ENCODE results near the gene EIF4EBP3.
A peak's percentile ranks its signal among the peaks of the same experiment; 100 is the strongest.
"Not testable (repeated sequence)": the region's sequence is repeated elsewhere in the genome, so short reads cannot be mapped to it uniquely, and the experiment has no call there.

EIF4EBP3 gene

DNA sequence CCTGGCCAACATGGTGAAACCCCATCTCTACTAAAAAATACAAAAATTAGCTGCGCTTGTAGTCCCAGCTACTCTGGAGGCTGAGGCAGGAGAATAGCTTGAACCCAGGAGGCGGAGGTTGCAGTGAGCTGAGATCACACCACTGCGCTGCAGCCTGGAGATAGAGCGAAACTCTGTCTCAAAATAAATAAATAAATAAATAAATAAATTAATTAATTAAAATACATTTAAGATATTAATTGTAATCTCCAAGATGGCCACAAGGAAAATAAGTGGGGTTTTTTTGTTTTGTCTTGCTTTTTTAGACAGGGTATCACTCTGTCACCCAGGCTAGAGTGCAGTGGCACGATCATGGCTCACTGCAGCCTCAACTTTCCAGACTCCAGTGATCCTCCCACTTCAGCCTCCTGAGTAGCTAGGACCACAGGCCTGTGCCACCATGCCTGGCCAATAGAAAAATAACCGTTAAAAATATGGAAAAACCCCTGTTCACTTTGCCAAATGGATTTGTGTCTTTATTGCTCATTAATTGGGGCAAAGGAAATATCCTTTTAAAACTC lies 31.8 kb downstream of the EIF4EBP3 start:
- H3K27me3 ChIP-seq (ENCODE audit: control insufficient read depth, insufficient read depth, low read length), result not testable (repeated sequence)

GRCh38 chr5:140587495-140587894 lies 40.0 kb downstream of the EIF4EBP3 start:
- Histone ChIP-seq H3K9ac (ENCODE audit: low read depth, low read length) (no peak overlapping the region), H3K27me3 (ENCODE audit: control insufficient read depth, insufficient read depth, low read length) (no peaks in the 10 kb centered on the region), H3K4me1 (ENCODE audit: control insufficient read depth, insufficient read depth, low read length) (no peaks in the 10 kb centered on the region), H3K36me3 (ENCODE audit: control insufficient read depth, insufficient read depth, low read length) (no peaks in the 10 kb centered on the region), H3K27ac (ENCODE audit: low read depth, low read length) (no peak overlapping the region), H3K4me3 (ENCODE audit: low read depth, low read length) (no peak overlapping the region), H3K9me3 (ENCODE audit: control insufficient read depth, insufficient read depth, low read length) (no peaks in the 10 kb centered on the region)

More for the DNA sequence above, 31.8 kb downstream of the EIF4EBP3 start:
- H3K27ac ChIP-seq (ENCODE audit: low read depth, low read length); H3K9me3 ChIP-seq (ENCODE audit: control insufficient read depth, insufficient read depth, low read length); H3K36me3 ChIP-seq (ENCODE audit: control insufficient read depth, insufficient read depth, low read length); H3K9ac ChIP-seq (ENCODE audit: low read depth, low read length); H3K4me3 ChIP-seq (ENCODE audit: low read depth, low read length); H3K4me1 ChIP-seq (ENCODE audit: control insufficient read depth, insufficient read depth, low read length): not testable (repeated sequence)

DNA sequence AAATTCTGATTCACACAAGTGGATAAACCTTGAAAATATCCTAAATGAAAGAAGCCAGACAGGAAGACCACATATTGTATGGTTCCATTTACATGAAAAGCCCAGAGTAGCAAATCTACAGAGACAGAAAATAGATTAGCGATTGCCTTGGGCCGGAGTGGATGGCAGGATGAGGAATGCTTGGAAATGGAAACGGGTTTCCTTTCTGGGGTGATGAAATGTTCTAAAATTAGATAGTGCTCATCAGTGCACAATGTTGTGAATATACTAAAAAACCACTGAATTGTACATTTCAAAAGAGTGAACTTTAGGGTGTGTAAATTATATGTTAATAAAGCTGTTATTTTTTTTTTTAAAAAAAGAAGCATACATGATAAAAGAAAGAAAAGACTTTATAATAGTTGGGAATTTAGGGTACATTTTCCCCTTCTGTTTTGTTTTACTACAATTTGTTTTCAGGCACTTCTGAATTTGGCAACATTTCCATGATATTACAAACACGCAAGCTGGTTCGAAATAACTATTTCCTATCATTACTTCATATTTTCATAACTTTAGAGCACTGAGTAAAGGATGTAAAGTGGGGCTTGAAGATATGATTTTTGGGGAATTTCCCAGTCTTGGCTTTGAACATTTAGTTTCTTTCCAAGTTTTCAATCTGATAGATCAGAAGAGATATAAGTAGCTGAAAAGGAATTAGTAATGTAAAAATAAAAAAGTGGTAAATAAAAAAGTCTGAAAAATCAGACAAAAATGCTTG lies 41.0 kb downstream of the EIF4EBP3 start:
- Histone ChIP-seq H3K27me3 (ENCODE audit: control insufficient read depth, insufficient read depth, low read length) (no peaks in the 10 kb centered on the region), H3K4me3 (ENCODE audit: low read depth, low read length) (no peak overlapping the region), H3K36me3 (ENCODE audit: control insufficient read depth, insufficient read depth, low read length) (no peaks in the 10 kb centered on the region), H3K4me1 (ENCODE audit: control insufficient read depth, insufficient read depth, low read length) (no peaks in the 10 kb centered on the region), H3K27ac (ENCODE audit: low read depth, low read length) (no peak overlapping the region), H3K9ac (ENCODE audit: low read depth, low read length) (no peak overlapping the region), H3K9me3 (ENCODE audit: control insufficient read depth, insufficient read depth, low read length) (no peaks in the 10 kb centered on the region)

GRCh38 chr5:140590861-140591260 lies 43.4 kb downstream of the EIF4EBP3 start:
- H3K27ac ChIP-seq (ENCODE audit: low read depth, low read length), result no peak overlapping the region
- H3K27me3 ChIP-seq (ENCODE audit: control insufficient read depth, insufficient read depth, low read length), result no peaks in the 10 kb centered on the region
- no peaks in the 10 kb centered on the region for H3K4me1 ChIP-seq (ENCODE audit: control insufficient read depth, insufficient read depth, low read length)
- no peaks in the 10 kb centered on the region for H3K9me3 ChIP-seq (ENCODE audit: control insufficient read depth, insufficient read depth, low read length)
- no peaks in the 10 kb centered on the region for H3K36me3 ChIP-seq (ENCODE audit: control insufficient read depth, insufficient read depth, low read length)
- H3K4me3 ChIP-seq (ENCODE audit: low read depth, low read length), result no peak overlapping the region
- no peak overlapping the region for H3K9ac ChIP-seq (ENCODE audit: low read depth, low read length)

DNA sequence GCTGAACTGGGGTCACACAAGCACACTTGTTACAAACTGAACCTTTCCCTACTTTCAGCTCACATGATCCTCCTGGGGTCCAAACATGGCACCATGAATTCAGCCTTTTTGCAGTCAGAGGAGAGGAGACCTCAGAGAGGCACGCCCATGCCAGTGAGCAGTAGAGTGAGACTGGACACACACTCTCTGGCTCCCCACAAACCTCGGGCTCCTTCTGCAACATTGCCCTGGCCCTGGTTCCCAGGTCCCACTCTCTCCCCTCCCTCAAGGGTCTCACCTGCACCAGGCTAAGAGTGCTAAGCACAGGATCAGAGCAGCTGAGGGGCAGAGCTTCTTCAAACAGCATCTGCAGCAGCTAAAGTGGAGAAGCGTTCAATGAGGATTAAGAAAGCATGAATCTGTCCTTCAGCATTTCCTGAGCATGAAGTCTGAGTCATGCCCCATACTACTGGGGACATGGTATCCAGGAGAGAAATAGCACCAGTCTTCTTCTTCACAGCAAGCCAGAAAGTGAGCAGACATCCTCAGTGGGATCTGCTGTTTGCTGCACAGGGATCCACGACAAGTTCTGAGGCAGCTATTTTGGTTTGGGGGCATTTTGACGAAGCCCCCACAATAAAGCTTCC lies 44.4 kb downstream of the EIF4EBP3 start:
- H3K9me3 ChIP-seq (ENCODE audit: control insufficient read depth, insufficient read depth, low read length), result no peaks in the 10 kb centered on the region
- no peaks in the 10 kb centered on the region for H3K4me1 ChIP-seq (ENCODE audit: control insufficient read depth, insufficient read depth, low read length)
- H3K27ac ChIP-seq (ENCODE audit: low read depth, low read length), result no peak overlapping the region
- H3K27me3 ChIP-seq (ENCODE audit: control insufficient read depth, insufficient read depth, low read length), result no peaks in the 10 kb centered on the region
- H3K4me3 ChIP-seq (ENCODE audit: low read depth, low read length), result no peak overlapping the region
- no peak overlapping the region for H3K9ac ChIP-seq (ENCODE audit: low read depth, low read length)
- H3K36me3 ChIP-seq (ENCODE audit: control insufficient read depth, insufficient read depth, low read length), result no peaks in the 10 kb centered on the region

GRCh38 chr5:140593070-140593469 lies 45.6 kb downstream of the EIF4EBP3 start:
- not testable (repeated sequence) for H3K9me3 ChIP-seq (ENCODE audit: control insufficient read depth, insufficient read depth, low read length); H3K27ac ChIP-seq (ENCODE audit: low read depth, low read length); H3K4me1 ChIP-seq (ENCODE audit: control insufficient read depth, insufficient read depth, low read length); H3K27me3 ChIP-seq (ENCODE audit: control insufficient read depth, insufficient read depth, low read length); H3K36me3 ChIP-seq (ENCODE audit: control insufficient read depth, insufficient read depth, low read length)
- Histone ChIP-seq H3K9ac (ENCODE audit: low read depth, low read length) (0 out of 2 replicates have a peak overlapping the region, but pooled peaks have one; percentile 40), H3K4me3 (ENCODE audit: low read depth, low read length) (peak overlapping the region; percentile 44)

- Histone ChIP-seq H3K9ac (ENCODE audit: low read depth, low read length) (no peak overlapping the region), H3K36me3 (ENCODE audit: control insufficient read depth, insufficient read depth, low read length) (no peaks in the 10 kb centered on the region), H3K9me3 (ENCODE audit: control insufficient read depth, insufficient read depth, low read length) (no peaks in the 10 kb centered on the region), H3K27ac (ENCODE audit: low read depth, low read length) (no peak overlapping the region), H3K27me3 (ENCODE audit: control insufficient read depth, insufficient read depth, low read length) (no peaks in the 10 kb centered on the region), H3K4me3 (ENCODE audit: low read depth, low read length) (no peak overlapping the region), H3K4me1 (ENCODE audit: control insufficient read depth, insufficient read depth, low read length) (no peaks in the 10 kb centered on the region)
Measured at GRCh38 chr5:140594169-140594568, 46.7 kb downstream of the EIF4EBP3 start.

DNA sequence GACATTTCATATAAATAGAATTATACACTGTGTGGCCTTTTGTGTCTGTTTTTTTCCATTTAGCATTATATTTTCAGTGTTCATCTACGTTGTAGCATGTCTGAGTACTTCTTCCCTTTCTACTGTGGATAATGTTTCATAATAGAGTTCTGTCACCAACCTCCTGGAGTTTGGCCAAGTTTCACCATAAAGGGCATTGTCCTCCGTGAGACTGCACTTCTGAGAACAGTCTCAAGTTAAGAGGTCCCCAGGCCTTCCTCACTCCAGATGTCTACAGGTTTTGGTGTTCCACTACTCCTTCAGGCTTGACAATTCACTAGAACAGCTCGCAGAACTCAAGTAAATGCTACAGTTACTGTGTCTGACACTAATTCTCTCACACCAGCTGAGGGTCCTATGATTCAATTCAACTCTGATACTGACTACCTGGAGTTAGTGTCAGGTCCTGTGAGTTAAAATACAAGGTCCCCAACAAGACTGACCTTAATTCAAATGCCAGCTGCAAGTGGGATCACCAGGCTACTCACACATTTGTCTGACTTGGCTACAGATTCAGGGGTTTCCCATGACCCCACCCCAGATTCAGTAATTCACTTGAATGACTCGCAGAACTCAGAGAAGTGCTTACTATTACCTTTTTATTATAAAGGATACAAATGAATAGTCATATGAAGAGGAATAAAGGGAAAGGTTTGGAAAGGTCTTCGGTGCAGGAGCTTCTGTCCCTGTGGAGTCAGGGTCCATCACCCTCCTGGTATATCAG lies 48.3 kb downstream of the EIF4EBP3 start:
- Histone ChIP-seq H3K27ac (ENCODE audit: low read depth, low read length) (no peak overlapping the region), H3K36me3 (ENCODE audit: control insufficient read depth, insufficient read depth, low read length) (no peaks in the 10 kb centered on the region)

DNA sequence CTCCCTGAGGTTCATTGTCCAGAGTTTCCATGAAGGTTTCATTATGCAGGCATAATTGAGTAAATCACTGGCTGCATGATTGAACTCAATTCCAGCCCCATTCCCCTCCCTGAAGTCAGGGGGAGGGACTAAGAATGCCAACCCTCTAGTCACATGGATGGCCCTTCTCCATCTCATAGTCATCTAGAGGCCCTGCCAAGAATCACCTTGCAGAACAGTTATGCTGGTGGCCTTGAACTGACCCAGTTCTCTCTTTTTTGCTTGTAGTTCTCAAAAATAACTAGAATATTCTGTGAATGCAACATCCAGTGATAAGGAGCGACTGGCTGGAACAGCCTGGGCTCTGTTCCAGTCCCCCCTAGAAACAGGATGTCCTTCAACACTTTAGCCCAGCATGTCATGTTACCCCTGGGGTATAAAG lies 48.9 kb downstream of the EIF4EBP3 start:
- no peak overlapping the region for H3K4me3 ChIP-seq (ENCODE audit: low read depth, low read length)
- no peaks in the 10 kb centered on the region for H3K27me3 ChIP-seq (ENCODE audit: control insufficient read depth, insufficient read depth, low read length)
- H3K4me1 ChIP-seq (ENCODE audit: control insufficient read depth, insufficient read depth, low read length), result no peaks in the 10 kb centered on the region
- no peak overlapping the region for H3K9ac ChIP-seq (ENCODE audit: low read depth, low read length)
- H3K9me3 ChIP-seq (ENCODE audit: control insufficient read depth, insufficient read depth, low read length), result no peaks in the 10 kb centered on the region
- no peaks in the 10 kb centered on the region for H3K36me3 ChIP-seq (ENCODE audit: control insufficient read depth, insufficient read depth, low read length)
- no peak overlapping the region for H3K27ac ChIP-seq (ENCODE audit: low read depth, low read length)

More for the DNA sequence above, 48.3 kb downstream of the EIF4EBP3 start:
- Histone ChIP-seq H3K4me3 (ENCODE audit: low read depth, low read length) (no peak overlapping the region), H3K9me3 (ENCODE audit: control insufficient read depth, insufficient read depth, low read length) (no peaks in the 10 kb centered on the region), H3K9ac (ENCODE audit: low read depth, low read length) (no peak overlapping the region), H3K4me1 (ENCODE audit: control insufficient read depth, insufficient read depth, low read length) (no peaks in the 10 kb centered on the region), H3K27me3 (ENCODE audit: control insufficient read depth, insufficient read depth, low read length) (no peaks in the 10 kb centered on the region)

DNA sequence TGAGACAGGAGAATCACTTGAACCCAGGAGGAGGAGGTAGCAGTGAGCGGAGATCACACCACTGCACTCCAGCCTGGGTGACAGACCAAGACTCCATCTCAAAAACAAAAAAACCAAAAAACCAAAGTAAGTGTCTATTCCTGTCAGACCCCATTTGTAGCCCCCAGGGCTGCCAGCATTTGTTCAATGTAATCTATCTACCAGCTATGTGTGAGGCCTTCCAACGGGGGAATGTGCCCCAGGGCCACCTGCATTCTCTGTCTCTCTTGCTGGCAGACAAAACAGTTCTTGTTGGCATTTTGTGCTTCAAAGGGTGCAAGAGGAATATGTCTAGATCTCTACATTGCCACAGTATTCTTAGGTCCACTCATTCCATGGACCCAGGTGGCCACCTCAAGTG lies 51.4 kb downstream of the EIF4EBP3 start:
- Histone ChIP-seq H3K9me3 (ENCODE audit: control insufficient read depth, insufficient read depth, low read length) (no peaks in the 10 kb centered on the region), H3K27me3 (ENCODE audit: control insufficient read depth, insufficient read depth, low read length) (no peaks in the 10 kb centered on the region), H3K36me3 (ENCODE audit: control insufficient read depth, insufficient read depth, low read length) (no peaks in the 10 kb centered on the region), H3K27ac (ENCODE audit: low read depth, low read length) (no peak overlapping the region), H3K9ac (ENCODE audit: low read depth, low read length) (no peak overlapping the region), H3K4me1 (ENCODE audit: control insufficient read depth, insufficient read depth, low read length) (no peaks in the 10 kb centered on the region), H3K4me3 (ENCODE audit: low read depth, low read length) (no peak overlapping the region)
